Tibial nerve (tissue), 4 donors: ENCODE measurements around the gene CALHM5. TPM values are rescaled to one million over a fixed set of nuclear protein-coding genes. Genes with fewer than 3 reads are reported as not detected.
"Not testable (repeated sequence)": the region's sequence is repeated elsewhere in the genome, so short reads cannot be mapped to it uniquely, and the experiment has no call there.

Experiments used
- DNase-seq, 2 donors: peaks; one replicate each; pipeline ENCODE4 v3.0.0-alpha.2; 2019; ENCODE audit warnings: low spot score in 2 of 2
- H3K27ac ChIP-seq, 4 donors: fragments of 200-600 bp; sonication (generic) in 3 of 4; one replicate each; pipeline ENCODE4 v1.5.1; 2017 to 2019; ENCODE audit warnings: mild to moderate bottlenecking in 1 of 4
- H3K27me3 ChIP-seq, 2 donors: fragments of 200-600 bp; sonication (generic) in 1 of 2; one replicate each; pipeline versions ENCODE4 v1.5.1 to v1.6.0; 2017 to 2019
- H3K36me3 ChIP-seq, 3 donors: fragments of 200-600 bp; sonication (generic); one replicate each; pipeline ENCODE4 v1.5.1; 2018 to 2019
- H3K4me1 ChIP-seq, 4 donors: fragments of 200-600 bp; sonication (generic) in 3 of 4; one replicate each; pipeline ENCODE4 v1.5.1; 2017 to 2019
- H3K4me3 ChIP-seq, 4 donors: fragments of 200-600 bp; sonication (generic) in 3 of 4; one replicate each; pipeline ENCODE4 v1.5.1; 2017 to 2019; ENCODE audit warnings: mild to moderate bottlenecking in 1 of 4, moderate library complexity in 1 of 4
- H3K9me3 ChIP-seq, 4 donors: fragments of 200-600 bp; sonication (generic) in 3 of 4; one replicate each; pipeline ENCODE4 v1.5.1; 2017 to 2019
- EP300 ChIP-seq, 2 donors: sonication (generic); formaldehyde crosslinking; IDR thresholded peaks; one replicate each; pipeline ENCODE4 v1.6.1; 2017; ENCODE audit warnings: antibody characterized with exemption in 2 of 2, mild to moderate bottlenecking in 1 of 2
- POLR2A ChIP-seq, 2 donors: fragments of 450-650 bp; IDR thresholded peaks; one replicate each; pipeline ENCODE4 v1.6.1; 2017; ENCODE audit warnings: antibody characterized with exemption in 2 of 2, mild to moderate bottlenecking in 2 of 2, moderate library complexity in 2 of 2
- WGBS, 2 donors: methylation state at CpG; one replicate each; pipeline ENCODE4 v1.1.5; 2018; 5-methylcytosine and 5-hydroxymethylcytosine counted together
- total RNA-seq, 4 donors: library from RNA; depleted of rRNA; stranded (reverse); fragments of >200 nt; gene quantifications; one replicate each; pipeline ENCODE4 v1.1.0, GENCODE V29; 2016
- TF ChIP-seq, protein P1 (sequence below), 5 experiments: fragments of 200-600 bp in 3 of 5; fragments of 450-650 bp in 2 of 5; sonication (generic) in 3 of 5; IDR thresholded peaks; one replicate each; pipeline ENCODE4 v1.5.1; 2016 to 2019; ENCODE audit warnings: antibody characterized with exemption in 5 of 5, mild to moderate bottlenecking in 3 of 5, moderate library complexity in 2 of 5

CALHM5 gene
- total RNA-seq, 4 donors from 2014 or later, result 4.5 to 5.7 (median 5.0) TPM

DNA sequence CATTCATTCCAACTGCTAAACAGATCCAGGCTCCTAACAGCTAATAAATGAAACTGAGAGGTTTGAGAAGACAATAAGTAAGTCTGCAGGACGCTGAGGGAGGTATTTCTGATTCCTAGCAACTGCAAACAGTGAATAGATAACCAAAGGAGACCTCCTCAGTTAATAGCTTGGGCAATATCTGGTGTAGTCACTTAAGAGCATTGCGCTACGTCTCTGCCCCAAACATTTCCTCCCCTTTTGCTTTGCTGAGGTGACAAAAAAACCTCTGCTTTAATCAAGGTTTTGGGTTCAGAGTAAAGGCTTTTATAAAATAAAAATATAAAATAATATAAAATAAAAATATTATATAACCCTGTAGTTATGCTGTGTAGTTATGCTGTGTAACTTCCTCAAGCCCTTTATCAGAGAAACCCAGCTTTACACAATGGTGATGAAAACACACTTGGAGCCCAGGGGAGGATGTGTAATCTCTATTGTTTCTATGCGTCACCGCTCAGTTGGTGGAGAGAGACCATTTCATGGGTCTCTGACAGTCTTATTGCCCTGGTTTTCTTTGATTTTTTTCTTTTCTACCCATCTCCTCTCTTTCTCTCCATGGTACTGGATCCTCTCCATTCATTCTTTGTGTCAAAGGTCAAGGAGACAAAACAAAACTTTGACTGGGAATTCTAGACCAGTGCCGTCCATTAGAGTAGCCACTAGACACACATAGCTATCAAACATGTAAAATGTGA, 18.9 kb upstream of the CALHM5 start:
- H3K27ac ChIP-seq, result no peak overlapping the region
- WGBS, 2 donors, result 59 to 63% methylated on average over 6 of the region's 6 CpGs
- no peak for TF ChIP-seq POLR2A (IDR thresholded peaks at IDR 0.05)
- no peak for TF ChIP-seq EP300 (IDR thresholded peaks at IDR 0.05)
- no peaks in the 10 kb centered on the region for H3K4me1 ChIP-seq
- H3K36me3 ChIP-seq, result no peaks in the 10 kb centered on the region
- no peak overlapping the region for H3K4me3 ChIP-seq
- no peak for DNase-seq
- no peaks in the 10 kb centered on the region for H3K27me3 ChIP-seq
- H3K9me3 ChIP-seq, result no peaks in the 10 kb centered on the region

DNA sequence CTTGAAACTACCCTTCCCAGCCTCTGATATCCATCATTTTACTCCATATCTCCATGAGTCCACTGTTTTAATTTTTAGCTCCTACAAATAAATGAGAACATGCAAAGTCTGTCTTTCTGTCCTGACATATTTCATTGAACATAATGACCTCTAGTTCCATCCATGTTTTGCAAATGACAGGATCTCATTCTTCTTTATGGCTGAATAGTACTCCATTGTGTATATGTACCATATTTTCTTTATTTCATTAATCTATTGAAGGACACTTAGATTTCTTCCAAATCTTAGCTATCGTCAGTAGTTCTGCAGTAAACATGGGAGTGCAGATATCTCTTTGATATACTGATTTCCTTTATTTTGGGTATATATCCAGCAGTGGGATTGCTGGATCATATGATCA, 16.3 kb upstream of the CALHM5 start:
- WGBS, 2 donors, result 97 to 100% methylated on average over 1 of the region's 1 CpG

DNA sequence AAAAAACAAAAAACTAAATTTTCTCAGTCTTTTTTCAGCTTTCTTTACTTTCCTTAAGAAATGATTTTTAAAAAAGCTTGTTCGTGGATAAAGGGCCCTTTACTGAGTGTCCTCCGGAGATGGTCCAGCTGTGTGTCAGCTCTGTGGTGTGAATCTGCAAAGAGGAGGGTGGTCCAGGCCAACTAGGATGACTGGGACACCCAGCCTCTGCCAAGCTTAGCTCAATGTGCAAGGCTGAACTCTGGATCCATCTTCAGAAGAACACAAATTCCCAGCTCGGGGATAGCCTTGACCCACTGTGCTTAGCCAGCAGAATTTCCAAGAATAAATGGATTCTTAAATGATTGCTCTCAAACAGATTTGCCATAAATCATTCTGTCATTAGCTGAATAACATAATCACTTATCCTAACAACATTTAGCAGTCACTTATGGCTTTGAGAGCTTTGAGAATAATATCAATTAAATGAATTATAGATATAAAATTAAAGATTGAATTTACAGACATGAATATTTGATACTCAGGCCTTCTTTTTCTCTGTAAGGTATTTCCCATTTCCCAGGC, 14.2 kb upstream of the CALHM5 start:
- Histone ChIP-seq H3K4me3 (no peak overlapping the region), H3K36me3 (no peaks in the 10 kb centered on the region), H3K27me3 (no peaks in the 10 kb centered on the region), H3K9me3 (no peaks in the 10 kb centered on the region), H3K4me1 (no peaks in the 10 kb centered on the region), H3K27ac (no peak overlapping the region)
- TF ChIP-seq, protein P1, sequence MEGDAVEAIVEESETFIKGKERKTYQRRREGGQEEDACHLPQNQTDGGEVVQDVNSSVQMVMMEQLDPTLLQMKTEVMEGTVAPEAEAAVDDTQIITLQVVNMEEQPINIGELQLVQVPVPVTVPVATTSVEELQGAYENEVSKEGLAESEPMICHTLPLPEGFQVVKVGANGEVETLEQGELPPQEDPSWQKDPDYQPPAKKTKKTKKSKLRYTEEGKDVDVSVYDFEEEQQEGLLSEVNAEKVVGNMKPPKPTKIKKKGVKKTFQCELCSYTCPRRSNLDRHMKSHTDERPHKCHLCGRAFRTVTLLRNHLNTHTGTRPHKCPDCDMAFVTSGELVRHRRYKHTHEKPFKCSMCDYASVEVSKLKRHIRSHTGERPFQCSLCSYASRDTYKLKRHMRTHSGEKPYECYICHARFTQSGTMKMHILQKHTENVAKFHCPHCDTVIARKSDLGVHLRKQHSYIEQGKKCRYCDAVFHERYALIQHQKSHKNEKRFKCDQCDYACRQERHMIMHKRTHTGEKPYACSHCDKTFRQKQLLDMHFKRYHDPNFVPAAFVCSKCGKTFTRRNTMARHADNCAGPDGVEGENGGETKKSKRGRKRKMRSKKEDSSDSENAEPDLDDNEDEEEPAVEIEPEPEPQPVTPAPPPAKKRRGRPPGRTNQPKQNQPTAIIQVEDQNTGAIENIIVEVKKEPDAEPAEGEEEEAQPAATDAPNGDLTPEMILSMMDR (IDR thresholded peaks at IDR 0.05), result no peak
- TF ChIP-seq EP300 (IDR thresholded peaks at IDR 0.05) (no peak), POLR2A (IDR thresholded peaks at IDR 0.05) (no peak)
- 34 to 41% methylated on average over 3 of the region's 3 CpGs for WGBS, 2 donors
- DNase-seq, result no peak

More for the DNA sequence above, 16.3 kb upstream of the CALHM5 start:
- H3K4me1 ChIP-seq, H3K27ac ChIP-seq, H3K27me3 ChIP-seq, H3K4me3 ChIP-seq, H3K9me3 ChIP-seq, DNase-seq, H3K36me3 ChIP-seq: not testable (repeated sequence)

DNA sequence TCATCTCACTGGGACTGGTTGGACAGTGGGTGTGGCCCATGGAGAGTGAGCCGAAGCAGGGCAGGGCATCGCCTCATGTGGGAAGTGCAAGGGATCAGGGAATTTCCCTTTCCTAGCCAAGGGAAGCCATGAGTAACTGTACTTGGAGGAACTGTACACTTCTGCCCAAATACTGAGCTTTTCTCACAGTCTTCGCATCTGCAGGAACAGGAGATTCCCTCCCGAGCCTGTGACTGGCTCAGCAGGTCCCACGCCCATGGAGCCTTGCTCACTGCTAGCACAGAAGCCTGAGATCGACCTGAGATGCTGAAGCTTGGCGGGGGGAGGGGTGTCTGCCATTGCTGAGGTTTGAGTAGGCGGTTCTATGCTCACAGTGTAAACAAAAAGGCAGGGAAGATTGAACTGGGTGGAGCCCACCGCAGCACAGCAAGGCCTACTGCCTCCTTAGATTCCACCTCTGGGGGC, 10.4 kb upstream of the CALHM5 start:
- WGBS, 2 donors, result 56 to 62% methylated on average over 9 of the region's 9 CpGs
- TF ChIP-seq, protein P1 (IDR thresholded peaks at IDR 0.05), result no peak
- TF ChIP-seq EP300 (IDR thresholded peaks at IDR 0.05) (no peak), POLR2A (IDR thresholded peaks at IDR 0.05) (no peak)
- Histone ChIP-seq H3K27me3 (no peaks in the 10 kb centered on the region), H3K4me3 (no peak overlapping the region), H3K4me1 (no peaks in the 10 kb centered on the region), H3K27ac (no peak overlapping the region), H3K9me3 (no peaks in the 10 kb centered on the region), H3K36me3 (no peaks in the 10 kb centered on the region)
- DNase-seq, result no peak

DNA sequence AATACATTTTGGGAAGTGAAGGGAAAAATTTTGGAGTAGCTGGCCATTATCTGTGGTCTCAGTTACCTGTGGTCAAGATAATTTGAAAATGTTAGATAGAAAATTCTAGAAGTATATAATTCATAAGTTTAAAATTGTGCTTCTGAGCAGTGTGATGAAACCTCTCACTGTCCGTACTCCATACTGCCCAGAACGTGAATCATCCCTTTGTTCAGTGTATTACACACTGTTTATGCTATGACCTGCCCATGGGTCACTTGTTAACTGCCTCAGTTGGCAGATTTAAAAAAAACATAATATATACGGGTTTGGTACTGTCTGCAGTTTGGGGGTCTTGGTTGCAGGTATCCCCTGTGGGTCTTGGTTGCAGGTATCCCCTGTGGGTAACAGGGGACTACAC, 4.1 kb upstream of the CALHM5 start:
- no peak overlapping the region for H3K27ac ChIP-seq
- H3K36me3 ChIP-seq, result no peaks in the 10 kb centered on the region
- DNase-seq, result no peak
- H3K9me3 ChIP-seq, result peaks cover 0 to 3% (median 0%) of the 10 kb centered on the region in 4 donors
- H3K4me3 ChIP-seq, result no peak overlapping the region
- H3K4me1 ChIP-seq, result peaks cover 0 to 4% (median 0%) of the 10 kb centered on the region in 4 donors
- WGBS, 2 donors, result 49 to 53% methylated on average over 3 of the region's 3 CpGs
- no peaks in the 10 kb centered on the region for H3K27me3 ChIP-seq
- TF ChIP-seq EP300 (IDR thresholded peaks at IDR 0.05), result no peak
- TF ChIP-seq POLR2A (IDR thresholded peaks at IDR 0.05), result no peak
- TF ChIP-seq, protein P1 (IDR thresholded peaks at IDR 0.05), result no peak

DNA sequence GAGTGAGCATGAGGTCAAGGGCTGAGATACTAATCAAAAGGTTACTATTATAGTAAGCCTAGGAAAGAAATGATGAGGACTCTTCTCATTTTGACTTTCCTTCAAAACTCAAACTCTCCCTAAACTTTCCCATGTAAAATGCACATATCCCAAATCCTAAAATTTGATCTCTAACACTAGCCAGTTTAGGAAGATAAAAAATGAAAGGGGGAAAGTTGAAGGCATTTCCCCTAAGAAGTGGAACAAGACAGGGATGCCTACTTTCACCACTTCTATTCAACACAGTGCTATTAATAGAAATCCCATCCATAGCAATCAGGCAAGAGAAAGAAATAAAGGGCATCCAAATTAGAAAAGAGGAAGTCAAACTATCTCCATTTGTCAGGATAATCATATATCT, 2.9 kb upstream of the CALHM5 start:
- Histone ChIP-seq H3K27me3 (no peaks in the 10 kb centered on the region), H3K27ac (no peak overlapping the region), H3K4me3 (no peak overlapping the region), H3K4me1 (peaks cover 0 to 14% (median 4%) of the 10 kb centered on the region in 4 donors), H3K36me3 (no peaks in the 10 kb centered on the region), H3K9me3 (peaks cover 0 to 3% (median 0%) of the 10 kb centered on the region in 4 donors)
- TF ChIP-seq EP300 (IDR thresholded peaks at IDR 0.05), result no peak
- no peak for TF ChIP-seq POLR2A (IDR thresholded peaks at IDR 0.05)
- TF ChIP-seq, protein P1 (IDR thresholded peaks at IDR 0.05), result no peak
- DNase-seq, result no peak
